BE2C (cell line): ENCODE data around the gene MEP1B.

Source experiments
- DNase-seq: peaks from one replicate; pipeline ENCODE4 v3.0.0-alpha.2; 2020
- H3K27me3 ChIP-seq: fragments of 250-450 bp; sonication (Bioruptor Pico); 2 replicates; pipeline ENCODE4 v1.5.1; 2020; ENCODE audit warnings: mild to moderate bottlenecking
- H3K36me3 ChIP-seq: fragments of 250-450 bp; sonication (Bioruptor Pico); 2 replicates; pipeline ENCODE4 v1.5.1; 2020; ENCODE audit warnings: mild to moderate bottlenecking
- H3K4me1 ChIP-seq: fragments of 250-450 bp; sonication (Bioruptor Pico); 2 replicates; pipeline ENCODE4 v1.5.1; 2020
- H3K4me3 ChIP-seq: 2 replicates; pipeline ENCODE4 v1.5.1; 2011; ENCODE audit warnings: low read depth, low read length
- H3K9me3 ChIP-seq: fragments of 250-450 bp; sonication (Bioruptor Pico); 2 replicates; pipeline ENCODE4 v1.5.1; 2020
- TF ChIP-seq, protein P1 (sequence below): IDR thresholded peaks from 2 replicates; pipeline ENCODE4 v1.5.1; 2012; ENCODE audit warnings: mild to moderate bottlenecking, low read depth, low read length

MEP1B gene

GRCh38 chr18:32259553-32259952, 69.7 kb downstream of the MEP1B start:
- H3K4me1 ChIP-seq = no peaks in the 10 kb centered on the region
- H3K9me3 ChIP-seq = no peaks in the 10 kb centered on the region
- H3K4me3 ChIP-seq = no peak overlapping the region
- H3K36me3 ChIP-seq = no peaks in the 10 kb centered on the region
- no peaks in the 10 kb centered on the region for H3K27me3 ChIP-seq
- no peak for DNase-seq
- TF ChIP-seq, protein P1, sequence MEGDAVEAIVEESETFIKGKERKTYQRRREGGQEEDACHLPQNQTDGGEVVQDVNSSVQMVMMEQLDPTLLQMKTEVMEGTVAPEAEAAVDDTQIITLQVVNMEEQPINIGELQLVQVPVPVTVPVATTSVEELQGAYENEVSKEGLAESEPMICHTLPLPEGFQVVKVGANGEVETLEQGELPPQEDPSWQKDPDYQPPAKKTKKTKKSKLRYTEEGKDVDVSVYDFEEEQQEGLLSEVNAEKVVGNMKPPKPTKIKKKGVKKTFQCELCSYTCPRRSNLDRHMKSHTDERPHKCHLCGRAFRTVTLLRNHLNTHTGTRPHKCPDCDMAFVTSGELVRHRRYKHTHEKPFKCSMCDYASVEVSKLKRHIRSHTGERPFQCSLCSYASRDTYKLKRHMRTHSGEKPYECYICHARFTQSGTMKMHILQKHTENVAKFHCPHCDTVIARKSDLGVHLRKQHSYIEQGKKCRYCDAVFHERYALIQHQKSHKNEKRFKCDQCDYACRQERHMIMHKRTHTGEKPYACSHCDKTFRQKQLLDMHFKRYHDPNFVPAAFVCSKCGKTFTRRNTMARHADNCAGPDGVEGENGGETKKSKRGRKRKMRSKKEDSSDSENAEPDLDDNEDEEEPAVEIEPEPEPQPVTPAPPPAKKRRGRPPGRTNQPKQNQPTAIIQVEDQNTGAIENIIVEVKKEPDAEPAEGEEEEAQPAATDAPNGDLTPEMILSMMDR = no peak

DNA sequence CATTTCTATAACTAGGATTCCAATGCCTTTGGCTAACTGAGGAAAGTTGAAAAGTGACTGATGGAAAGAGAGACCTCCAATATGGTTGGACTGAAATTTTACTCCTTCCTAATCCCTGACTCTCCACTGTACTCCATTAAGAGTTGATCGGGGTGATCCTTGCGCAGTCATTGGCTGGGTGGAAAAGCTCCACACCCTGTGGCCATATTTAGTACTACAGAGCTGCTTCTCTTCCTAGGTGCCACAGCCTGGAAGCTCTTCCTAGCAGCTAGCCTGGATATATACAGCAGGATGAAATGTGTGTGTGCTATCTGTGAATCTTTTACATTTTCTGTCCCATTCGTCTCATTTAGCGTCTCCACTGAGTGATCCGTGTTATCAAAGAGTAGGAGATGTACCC, 71.2 kb downstream of the MEP1B start:
- TF ChIP-seq, protein P1 = no peak
- no peaks in the 10 kb centered on the region for H3K36me3 ChIP-seq
- no peaks in the 10 kb centered on the region for H3K27me3 ChIP-seq
- no peaks in the 10 kb centered on the region for H3K9me3 ChIP-seq
- no peak overlapping the region for H3K4me3 ChIP-seq
- H3K4me1 ChIP-seq = no peaks in the 10 kb centered on the region
- DNase-seq = no peak

- Histone ChIP-seq H3K4me3 (no peak overlapping the region), H3K4me1 (no peaks in the 10 kb centered on the region), H3K36me3 (no peaks in the 10 kb centered on the region), H3K27me3 (no peaks in the 10 kb centered on the region), H3K9me3 (no peaks in the 10 kb centered on the region)
- DNase-seq = no peak
- TF ChIP-seq, protein P1 = no peak
These were observed 72.3 kb downstream of the MEP1B start for GRCh38 chr18:32262092-32262491.

DNA sequence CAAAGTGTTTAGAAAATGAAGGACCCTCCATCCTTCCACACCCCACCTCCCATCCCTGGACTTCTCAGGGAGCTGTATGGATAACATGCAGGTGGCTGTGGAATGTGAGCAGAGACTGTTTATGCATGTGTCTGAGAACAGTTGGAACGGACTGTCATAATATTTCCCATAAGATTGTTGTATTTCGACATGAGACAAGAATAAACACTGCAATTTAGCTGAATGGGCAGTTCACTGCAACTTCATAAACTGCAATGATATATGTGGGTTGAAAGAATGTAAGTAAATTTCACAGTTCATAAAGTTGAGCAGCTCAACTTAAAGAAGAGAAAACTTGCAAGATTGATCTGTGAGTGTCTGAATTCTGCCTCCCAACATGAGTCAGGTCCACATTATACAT, 74.6 kb downstream of the MEP1B start:
- TF ChIP-seq, protein P1 = no peak

GRCh38 chr18:32267463-32267862, 77.6 kb downstream of the MEP1B start:
- H3K9me3 ChIP-seq = no peaks in the 10 kb centered on the region
- no peaks in the 10 kb centered on the region for H3K27me3 ChIP-seq
- H3K4me1 ChIP-seq = no peaks in the 10 kb centered on the region
- no peak overlapping the region for H3K4me3 ChIP-seq
- TF ChIP-seq, protein P1 = no peak
- H3K36me3 ChIP-seq = no peaks in the 10 kb centered on the region
- DNase-seq = no peak

More for the DNA sequence above, 74.6 kb downstream of the MEP1B start:
- DNase-seq = no peak
- H3K36me3 ChIP-seq = no peaks in the 10 kb centered on the region
- no peaks in the 10 kb centered on the region for H3K4me1 ChIP-seq
- no peaks in the 10 kb centered on the region for H3K27me3 ChIP-seq
- no peaks in the 10 kb centered on the region for H3K9me3 ChIP-seq
- H3K4me3 ChIP-seq = no peak overlapping the region
